NT2/D1 (cell line): ENCODE data around the gene KLF6.

Experiments
- YY1 ChIP-seq: IDR thresholded peaks from 2 replicates; pipeline ENCODE4 v1.6.1; 2011; ENCODE audit not compliant: insufficient read length, insufficient read depth
- ZNF274 ChIP-seq: IDR thresholded peaks from 2 replicates; pipeline ENCODE4 v1.6.1; 2011; ENCODE audit warnings: mild to moderate bottlenecking, low read depth, low read length

- no peak for TF ChIP-seq ZNF274
- TF ChIP-seq YY1: no peak
Observed at GRCh38 chr10:3749600-3749999, 35.4 kb downstream of the KLF6 start.
